Glutamatergic neuron (in vitro differentiated cells): ENCODE results near the gene ICAM4. TPM values are rescaled to one million over a fixed set of nuclear protein-coding genes. Genes with fewer than 3 reads are reported as not detected.
A peak's percentile ranks its signal among the peaks of the same experiment; 100 is the strongest.
"Not testable (repeated sequence)": the region's sequence is repeated elsewhere in the genome, so short reads cannot be mapped to it uniquely, and the experiment has no call there.

Experiments
- DNase-seq: peaks from one replicate; pipeline ENCODE4 v3.0.0; 2022
- H3K27ac Mint-ChIP-seq: one replicate; pipeline ENCODE4 v1.8.0; 2020; ENCODE audit warnings: mild to moderate bottlenecking, mixed read lengths, inconsistent platforms; ENCODE audit not compliant: unreplicated experiment
- H3K27me3 Mint-ChIP-seq: one replicate; pipeline ENCODE4 v1.8.0; 2020; ENCODE audit warnings: mild to moderate bottlenecking, moderate library complexity, mixed read lengths, inconsistent platforms; ENCODE audit not compliant: unreplicated experiment
- H3K36me3 Mint-ChIP-seq: one replicate; pipeline ENCODE4 v1.8.0; 2020; ENCODE audit warnings: mild to moderate bottlenecking, mixed read lengths, inconsistent platforms; ENCODE audit not compliant: unreplicated experiment
- H3K4me1 Mint-ChIP-seq: one replicate; pipeline ENCODE4 v1.8.0; 2020; ENCODE audit warnings: mild to moderate bottlenecking, low read depth, mixed read lengths, inconsistent platforms; ENCODE audit not compliant: unreplicated experiment
- H3K4me3 Mint-ChIP-seq: one replicate; pipeline ENCODE4 v1.8.0; 2020; ENCODE audit warnings: mild to moderate bottlenecking, mixed read lengths, inconsistent platforms; ENCODE audit not compliant: unreplicated experiment
- H3K9me3 Mint-ChIP-seq: one replicate; pipeline ENCODE4 v1.8.0; 2020; ENCODE audit warnings: mild to moderate bottlenecking, moderate library complexity, mixed read lengths, inconsistent platforms; ENCODE audit not compliant: unreplicated experiment
- CTCF ChIP-seq: fragments of 200-600 bp; sonication (generic); IDR thresholded peaks from one replicate; pipeline ENCODE4 v1.5.0; 2021; ENCODE audit not compliant: partially characterized antibody, unreplicated experiment
- total RNA-seq: library from RNA; stranded (reverse); fragmentation: NEBNext Ultra II Directional; extraction: Animal tissue kit (Norgen Biotek cat#: 25700); gene quantifications from one replicate; pipeline ENCODE4 v1.2.1, GENCODE V29; 2021; ENCODE audit not compliant: unreplicated experiment

The ICAM4 gene
- total RNA-seq, 1 donor from 2014 or later: not detected

GRCh38 chr19:10332965-10333757, 46.4 kb downstream of the ICAM4 start, which contains the start of gene RAVER1:
Gene RAVER1 (minus strand): TSS chr19:10333529. CDS start chr19:10333507, 22 bp downstream.
- no peaks in the 10 kb centered on the region for H3K36me3 Mint-ChIP-seq
- H3K4me3 Mint-ChIP-seq: peak within 1 kb of the TSS; percentile 93
- no peak for TF ChIP-seq CTCF
- H3K27ac Mint-ChIP-seq: peak within 1 kb of the TSS; percentile 87
- DNase-seq: peak; percentile 98
- H3K4me1 Mint-ChIP-seq: peaks cover 7% of the 10 kb centered on the region
- peaks cover 4% of the 10 kb centered on the region for H3K9me3 Mint-ChIP-seq
- peaks cover 5% of the 10 kb centered on the region for H3K27me3 Mint-ChIP-seq

GRCh38 chr19:10333758-10334587, 47.2 kb downstream of the ICAM4 start:
- Mint-ChIP-seq H3K4me3 (peak overlapping the region; percentile 93), H3K27ac (peak overlapping the region; percentile 55), H3K4me1 (peaks cover 7% of the 10 kb centered on the region), H3K9me3 (peaks cover 6% of the 10 kb centered on the region), H3K36me3 (no peaks in the 10 kb centered on the region), H3K27me3 (peaks cover 7% of the 10 kb centered on the region)
- TF ChIP-seq CTCF: no peak
- DNase-seq: no peak

- Mint-ChIP-seq H3K4me3 (peak overlapping the region; percentile 93), H3K27ac (no peak overlapping the region), H3K9me3 (peaks cover 6% of the 10 kb centered on the region), H3K36me3 (no peaks in the 10 kb centered on the region), H3K27me3 (peaks cover 7% of the 10 kb centered on the region), H3K4me1 (peaks cover 7% of the 10 kb centered on the region)
- DNase-seq: peak; percentile 89
- TF ChIP-seq CTCF: no peak
Observed at GRCh38 chr19:10334588-10335351, 48.0 kb downstream of the ICAM4 start.

GRCh38 chr19:10335352-10335985, 48.7 kb downstream of the ICAM4 start:
- no peak overlapping the region for H3K27ac Mint-ChIP-seq
- no peak for TF ChIP-seq CTCF
- DNase-seq: no peak
- peaks cover 6% of the 10 kb centered on the region for H3K9me3 Mint-ChIP-seq
- H3K36me3 Mint-ChIP-seq: no peaks in the 10 kb centered on the region
- peaks cover 7% of the 10 kb centered on the region for H3K27me3 Mint-ChIP-seq
- H3K4me3 Mint-ChIP-seq: no peak overlapping the region
- H3K4me1 Mint-ChIP-seq: peaks cover 7% of the 10 kb centered on the region

GRCh38 chr19:10336725-10337124, 50.0 kb downstream of the ICAM4 start:
- not testable (repeated sequence) for H3K27ac Mint-ChIP-seq, DNase-seq, H3K27me3 Mint-ChIP-seq, H3K4me1 Mint-ChIP-seq, H3K9me3 Mint-ChIP-seq, H3K36me3 Mint-ChIP-seq, H3K4me3 Mint-ChIP-seq
